Germinal center (tissue), 1 donor: Measurements from ENCODE around the gene MTHFD2.
"Not testable (repeated sequence)": the region's sequence is repeated elsewhere in the genome, so short reads cannot be mapped to it uniquely, and the experiment has no call there.

Experiments
- DNase-seq: peaks from one replicate; pipeline ENCODE4 v3.0.0; 2012; ENCODE audit warnings: mixed read lengths, low spot score

MTHFD2 gene

GRCh38 chr2:74197049-74197448 is 1.4 kb upstream of the MTHFD2 start:
- no peak for DNase-seq

GRCh38 chr2:74198023-74198460 is 373 bp upstream of the MTHFD2 start:
- no peak for DNase-seq

GRCh38 chr2:74199275-74199701 is 873 bp downstream of the MTHFD2 start:
- DNase-seq, result no peak

GRCh38 chr2:74199871-74200305 is 1.5 kb downstream of the MTHFD2 start:
- DNase-seq, result no peak

- no peak for DNase-seq
These were observed 2.8 kb downstream of the MTHFD2 start for GRCh38 chr2:74201196-74201595.

- no peak for DNase-seq
These were observed 3.2 kb downstream of the MTHFD2 start for GRCh38 chr2:74201596-74201995.

- no peak for DNase-seq
These were observed 6.0 kb downstream of the MTHFD2 start for GRCh38 chr2:74204436-74204835.

GRCh38 chr2:74205113-74205512 is 6.7 kb downstream of the MTHFD2 start:
- DNase-seq, result no peak

GRCh38 chr2:74205596-74205995 is 7.2 kb downstream of the MTHFD2 start:
- no peak for DNase-seq

- no peak for DNase-seq
These were observed 7.8 kb downstream of the MTHFD2 start for GRCh38 chr2:74206180-74206688.

- no peak for DNase-seq
These were observed 14.4 kb downstream of the MTHFD2 start for GRCh38 chr2:74212702-74213410.

GRCh38 chr2:74215771-74216170 is 17.4 kb downstream of the MTHFD2 start:
- not testable (repeated sequence) for DNase-seq

GRCh38 chr2:74216642-74217041 is 18.2 kb downstream of the MTHFD2 start:
- DNase-seq, result no peak

- no peak for DNase-seq
These were observed 21.6 kb downstream of the MTHFD2 start for GRCh38 chr2:74219846-74220486.

- DNase-seq, result no peak
These were observed 22.7 kb downstream of the MTHFD2 start for GRCh38 chr2:74221091-74221490.

- DNase-seq, result no peak
These were observed 23.3 kb downstream of the MTHFD2 start for GRCh38 chr2:74221604-74222299.

GRCh38 chr2:74222300-74222650 is 23.9 kb downstream of the MTHFD2 start:
- no peak for DNase-seq

GRCh38 chr2:74223941-74224770 is 25.7 kb downstream of the MTHFD2 start:
- DNase-seq, result no peak

GRCh38 chr2:74225698-74226459 is 27.5 kb downstream of the MTHFD2 start:
- no peak for DNase-seq

- DNase-seq, result no peak
These were observed 28.3 kb downstream of the MTHFD2 start for GRCh38 chr2:74226648-74227213.

- DNase-seq, result no peak
These were observed 29.2 kb downstream of the MTHFD2 start for GRCh38 chr2:74227646-74228045.
